AG04449 (cell line): Measurements from ENCODE around the gene VSIG1.
A peak's percentile ranks its signal among the peaks of the same experiment; 100 is the strongest.

Experiments
- CTCF ChIA-PET: fragments of 350-600 bp; formaldehyde crosslinking; extraction: SDS; loops from one replicate; lab custom pipeline; 2021; ENCODE audit warnings: antibody characterized with exemption; lab: Yijun Ruan, JAX
- POLR2A ChIA-PET: fragments of 400-600, 350-600 bp; formaldehyde crosslinking; extraction: SDS; loops from one replicate; lab custom pipeline; 2020; ENCODE audit warnings: antibody characterized with exemption, inconsistent platforms; lab: Yijun Ruan, JAX
- DNase-seq: peaks from one replicate; pipeline ENCODE4 v3.0.0-alpha.2; 2010; ENCODE audit warnings: low read depth, low spot score
- H3K4me3 ChIP-seq: 2 replicates; pipeline ENCODE4 v1.5.1; 2011; ENCODE audit warnings: low read depth, mild to moderate bottlenecking, control low read depth, low read length
- TF ChIP-seq, protein P1 (sequence below): IDR thresholded peaks from one replicate; pipeline ENCODE4 v1.5.1; 2011; ENCODE audit warnings: mild to moderate bottlenecking, moderate library complexity, low read length, control low read depth, inconsistent platforms; ENCODE audit not compliant: insufficient read depth; ENCODE audit errors: missing control alignments

The VSIG1 gene

DNA sequence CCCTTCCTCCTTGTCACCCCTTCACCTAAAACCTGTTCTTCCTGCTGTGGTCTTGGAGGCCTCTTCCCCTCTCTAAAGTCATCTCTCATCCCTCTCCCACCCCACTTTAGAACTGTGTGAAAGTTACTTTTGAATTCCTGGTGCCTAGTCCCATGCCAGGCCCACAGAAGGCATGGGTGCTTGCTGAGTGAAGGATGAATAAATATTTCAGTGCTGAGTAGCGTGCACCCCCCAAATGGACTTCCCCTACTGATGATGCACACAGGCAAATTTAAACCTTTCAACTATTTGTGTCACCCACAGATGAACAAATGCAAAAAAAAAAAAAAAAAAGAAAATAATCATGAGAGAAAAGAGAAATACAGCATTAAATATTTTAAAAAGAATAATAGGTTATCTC is 26.7 kb downstream of the VSIG1 start:
- DNase-seq, result no peak
- ChIA-PET POLR2A (no interaction called here), CTCF (interaction anchor here (4.4 kb wide), 1 partner anchor 50 kb away, joined by 29 read pairs; no protein-coding TSS in a partner anchor)
- H3K4me3 ChIP-seq, result no peak overlapping the region
- TF ChIP-seq, protein P1, sequence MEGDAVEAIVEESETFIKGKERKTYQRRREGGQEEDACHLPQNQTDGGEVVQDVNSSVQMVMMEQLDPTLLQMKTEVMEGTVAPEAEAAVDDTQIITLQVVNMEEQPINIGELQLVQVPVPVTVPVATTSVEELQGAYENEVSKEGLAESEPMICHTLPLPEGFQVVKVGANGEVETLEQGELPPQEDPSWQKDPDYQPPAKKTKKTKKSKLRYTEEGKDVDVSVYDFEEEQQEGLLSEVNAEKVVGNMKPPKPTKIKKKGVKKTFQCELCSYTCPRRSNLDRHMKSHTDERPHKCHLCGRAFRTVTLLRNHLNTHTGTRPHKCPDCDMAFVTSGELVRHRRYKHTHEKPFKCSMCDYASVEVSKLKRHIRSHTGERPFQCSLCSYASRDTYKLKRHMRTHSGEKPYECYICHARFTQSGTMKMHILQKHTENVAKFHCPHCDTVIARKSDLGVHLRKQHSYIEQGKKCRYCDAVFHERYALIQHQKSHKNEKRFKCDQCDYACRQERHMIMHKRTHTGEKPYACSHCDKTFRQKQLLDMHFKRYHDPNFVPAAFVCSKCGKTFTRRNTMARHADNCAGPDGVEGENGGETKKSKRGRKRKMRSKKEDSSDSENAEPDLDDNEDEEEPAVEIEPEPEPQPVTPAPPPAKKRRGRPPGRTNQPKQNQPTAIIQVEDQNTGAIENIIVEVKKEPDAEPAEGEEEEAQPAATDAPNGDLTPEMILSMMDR, result no peak

DNA sequence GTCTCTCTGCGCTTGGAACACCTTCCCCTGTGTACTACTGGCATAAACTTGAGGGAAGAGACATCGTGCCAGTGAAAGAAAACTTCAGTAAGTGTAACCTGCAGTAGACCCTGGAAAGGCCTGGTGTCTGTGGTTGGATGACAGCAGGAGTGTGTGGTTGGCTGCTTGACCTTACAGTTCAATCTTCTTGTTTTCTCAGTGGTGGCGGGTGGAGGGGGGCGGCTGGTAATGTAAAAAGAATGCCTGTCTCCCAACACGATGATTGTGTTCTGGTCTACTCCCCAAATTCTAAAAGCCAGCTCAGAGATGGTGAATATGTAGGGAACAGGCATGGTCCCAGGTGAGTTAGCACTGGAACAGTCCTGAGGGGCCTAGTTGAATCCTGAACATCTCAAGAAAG is 27.9 kb downstream of the VSIG1 start:
- TF ChIP-seq, protein P1, result no peak
- no peak overlapping the region for H3K4me3 ChIP-seq
- ChIA-PET POLR2A (no interaction called here), CTCF (no interaction called here)
- DNase-seq, result no peak

GRCh38 chrX:108081110-108081509 is 36.2 kb downstream of the VSIG1 start:
- CTCF ChIA-PET, result interaction anchor here (1.6 to 2.7 kb wide), 2 partner anchors 10 to 60 kb away, joined by 4 to 8 read pairs; no protein-coding TSS in a partner anchor
- no peak for DNase-seq
- TF ChIP-seq, protein P1, result no peak
- POLR2A ChIA-PET, result no interaction called here
- H3K4me3 ChIP-seq, result no peak overlapping the region

GRCh38 chrX:108087792-108088191 is 42.9 kb downstream of the VSIG1 start:
- ChIA-PET CTCF (no interaction called here), POLR2A (no interaction called here)
- TF ChIP-seq, protein P1, result no peak
- H3K4me3 ChIP-seq, result no peak overlapping the region
- DNase-seq, result no peak

GRCh38 chrX:108088511-108088910 is 43.6 kb downstream of the VSIG1 start:
- CTCF ChIA-PET, result no interaction called here

DNA sequence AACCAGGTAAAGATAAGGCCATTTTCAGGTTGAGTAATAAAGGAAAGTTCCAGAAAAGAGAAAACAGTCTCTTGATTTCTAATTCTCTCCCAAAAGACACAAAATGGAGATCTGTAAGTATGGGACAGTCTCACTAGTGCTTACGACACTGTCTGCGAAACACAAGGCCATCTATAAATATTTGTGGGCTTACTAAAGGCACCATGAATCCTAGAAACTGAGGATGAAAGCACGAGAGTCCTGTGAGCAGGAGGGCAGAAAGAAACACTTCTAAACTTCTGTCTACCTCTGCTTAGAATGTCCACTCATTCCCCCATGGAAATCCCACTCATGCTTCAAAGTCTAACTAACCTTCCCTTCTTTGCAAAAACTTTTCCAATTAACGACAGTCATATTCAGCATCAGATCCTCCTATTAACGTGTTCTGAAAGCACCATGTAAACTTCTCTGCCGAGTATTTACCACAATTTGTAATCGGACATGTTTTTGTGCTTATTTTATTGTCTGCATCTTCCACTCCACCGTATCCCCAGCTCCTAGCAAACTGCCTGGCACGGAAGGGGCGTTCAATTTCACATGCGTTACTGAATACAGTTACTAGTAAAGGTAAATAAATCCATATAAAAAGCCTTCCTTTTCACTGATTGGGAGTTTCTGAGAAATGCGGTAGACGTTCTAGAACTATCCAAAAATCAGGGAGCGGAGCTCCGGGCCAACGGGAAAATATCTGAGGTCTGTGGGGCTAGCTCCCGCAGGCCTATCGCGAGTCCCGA is 45.8 kb downstream of the VSIG1 start:
- CTCF ChIA-PET, result no interaction called here
- POLR2A ChIA-PET, result no interaction called here
- TF ChIP-seq, protein P1, result no peak
- H3K4me3 ChIP-seq, result peak overlapping the region; percentile 72
- DNase-seq, result no peak

More at GRCh38 chrX:108088511-108088910, 43.6 kb downstream of the VSIG1 start:
- TF ChIP-seq, protein P1, result no peak
- DNase-seq, result no peak
- POLR2A ChIA-PET, result no interaction called here
- no peak overlapping the region for H3K4me3 ChIP-seq
